Gastroesophageal sphincter (tissue), 4 donors: ENCODE measurements around the gene SERPING1. TPM values are rescaled to one million over a fixed set of nuclear protein-coding genes. Genes with fewer than 3 reads are reported as not detected.

Experiments
- ATAC-seq: fragments of 150-250 bp; one replicate; pipeline ENCODE4 v1.9.1; 2016; ENCODE audit warnings: mild to moderate bottlenecking, moderate library complexity
- H3K27ac ChIP-seq, 4 donors: fragments of 200-600 bp; sonication (generic) in 3 of 4; 1 replicate in 3 of 4; 2 replicates in 1 of 4; pipeline ENCODE4 v1.5.1; 2016 to 2019
- H3K27me3 ChIP-seq: fragments of 200-600 bp; sonication (generic); one replicate; pipeline ENCODE4 v1.5.1; 2019
- H3K36me3 ChIP-seq, 2 donors: fragments of 200-600 bp; sonication (generic); one replicate each; pipeline ENCODE4 v1.5.1; 2019; ENCODE audit warnings: control low read depth in 1 of 2
- H3K4me1 ChIP-seq, 3 donors: fragments of 200-600 bp; sonication (generic); 1 replicate in 2 of 3; 2 replicates in 1 of 3; pipeline ENCODE4 v1.5.1; 2016 to 2019; ENCODE audit warnings: control low read depth in 2 of 3
- H3K4me3 ChIP-seq, 2 donors: fragments of 200-600 bp; sonication (generic); one replicate each; pipeline ENCODE4 v1.5.1; 2019; ENCODE audit warnings: mild to moderate bottlenecking in 1 of 2, moderate library complexity in 1 of 2
- H3K9me3 ChIP-seq, 3 donors: fragments of 200-600 bp; sonication (generic); one replicate each; pipeline ENCODE4 v1.5.1; 2017 to 2019; ENCODE audit warnings: control low read depth in 2 of 3
- CTCF ChIP-seq, 4 experiments: fragments of 200-600 bp in 2 of 4; fragments of 450-650 bp in 2 of 4; sonication (generic) in 1 of 4; IDR thresholded peaks; one replicate each; pipeline ENCODE4 v1.5.1; 2017 to 2019; ENCODE audit warnings: antibody characterized with exemption in 4 of 4, mild to moderate bottlenecking in 2 of 4, moderate library complexity in 2 of 4
- EP300 ChIP-seq: sonication (generic); formaldehyde crosslinking; IDR thresholded peaks from one replicate; pipeline ENCODE4 v1.6.1; 2017; ENCODE audit warnings: antibody characterized with exemption, mild to moderate bottlenecking
- POLR2A ChIP-seq, 2 donors: fragments of 450-650 bp; IDR thresholded peaks; one replicate each; pipeline ENCODE4 v1.6.1; 2017; ENCODE audit warnings: antibody characterized with exemption in 2 of 2, mild to moderate bottlenecking in 2 of 2, moderate library complexity in 1 of 2
- POLR2AphosphoS5 ChIP-seq: sonication (generic); formaldehyde crosslinking; IDR thresholded peaks from one replicate; pipeline ENCODE4 v1.6.1; 2017; ENCODE audit warnings: antibody characterized with exemption
- WGBS, 2 donors: methylation state at CpG; one replicate each; pipeline ENCODE4 v1.1.5; 2018; ENCODE audit warnings: low coverage in 1 of 2; 5-methylcytosine and 5-hydroxymethylcytosine counted together
- total RNA-seq, 4 donors: library from RNA; depleted of rRNA; stranded (reverse); fragments of >200 nt; gene quantifications; one replicate each; pipeline ENCODE4 v1.1.0, GENCODE V29; 2016

SERPING1 gene
- total RNA-seq, 4 donors from 2014 or later: 237 to 689 (median 443) TPM

DNA sequence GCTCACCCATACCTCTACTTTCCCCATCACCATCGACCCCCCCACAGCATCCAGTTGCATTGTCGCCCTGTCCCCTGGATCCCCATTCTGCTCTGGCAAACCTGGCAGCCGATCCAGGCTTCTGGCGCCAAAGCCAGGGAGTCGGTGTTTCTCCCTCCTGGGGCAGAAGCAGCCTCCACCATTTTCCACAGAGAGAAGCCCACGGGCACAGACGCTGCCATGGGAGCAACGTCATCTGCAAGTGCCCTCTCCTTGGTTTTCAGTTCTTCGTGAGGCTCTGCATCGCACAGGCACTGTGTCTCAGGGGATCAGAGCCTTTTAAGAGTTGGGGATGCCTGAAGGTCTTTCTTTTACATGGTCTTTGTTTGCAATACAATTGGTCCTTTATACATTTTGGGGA, 49.9 kb downstream of the SERPING1 start:
- Histone ChIP-seq H3K27me3 (peaks cover 62% of the 10 kb centered on the region), H3K9me3 (no peaks in the 10 kb centered on the region), H3K27ac (peak overlapping the region in 1 of 4 donors; percentile 2), H3K4me3 (no peak overlapping the region), H3K36me3 (no peaks in the 10 kb centered on the region), H3K4me1 (peaks cover 0 to 63% (median 41%) of the 10 kb centered on the region in 3 donors)
- WGBS, 2 donors: 0 to 11% methylated on average over 1 to 6 of the region's 10 CpGs
- TF ChIP-seq POLR2AphosphoS5 (no peak), POLR2A (IDR thresholded peaks at IDR 0.05) (no peak), CTCF (IDR thresholded peaks at IDR 0.05) (no peak), EP300 (no peak)
- no peak for ATAC-seq

- no peak for TF ChIP-seq CTCF (IDR thresholded peaks at IDR 0.05)
- no peak for TF ChIP-seq POLR2A (IDR thresholded peaks at IDR 0.05)
- no peak for TF ChIP-seq POLR2AphosphoS5
- no peak for TF ChIP-seq EP300
- Histone ChIP-seq H3K4me3 (peak overlapping the region in 1 of 2 donors; percentile 50), H3K36me3 (no peaks in the 10 kb centered on the region), H3K27ac (no peak overlapping the region), H3K27me3 (peaks cover 71% of the 10 kb centered on the region), H3K4me1 (peaks cover 0 to 66% (median 41%) of the 10 kb centered on the region in 3 donors), H3K9me3 (no peaks in the 10 kb centered on the region)
- WGBS, 2 donors: 2 to 5% methylated on average over 4 to 8 of the region's 13 CpGs
- no peak for ATAC-seq
Observed at GRCh38 chr11:57647960-57648800, 50.7 kb downstream of the SERPING1 start.

- 0 to 2% methylated on average over 12 to 19 of the region's 23 CpGs for WGBS, 2 donors
- Histone ChIP-seq H3K27ac (peak overlapping the region in 3 of 4 donors; percentile 14 to 53 (median 25)), H3K4me3 (peak overlapping the region; percentile 25 to 50), H3K4me1 (peaks cover 0 to 65% (median 41%) of the 10 kb centered on the region in 3 donors), H3K36me3 (no peaks in the 10 kb centered on the region), H3K27me3 (peaks cover 79% of the 10 kb centered on the region), H3K9me3 (no peaks in the 10 kb centered on the region)
- ATAC-seq: no peak
- TF ChIP-seq CTCF (IDR thresholded peaks at IDR 0.05): no peak
- no peak for TF ChIP-seq EP300
- no peak for TF ChIP-seq POLR2A (IDR thresholded peaks at IDR 0.05)
- no peak for TF ChIP-seq POLR2AphosphoS5
Observed at GRCh38 chr11:57648801-57649735, 51.6 kb downstream of the SERPING1 start.

- H3K36me3 ChIP-seq: no peaks in the 10 kb centered on the region
- H3K27ac ChIP-seq: peak within 1 kb of the TSS in 3 of 4 donors; percentile 14 to 53 (median 25)
- peak within 1 kb of the TSS; percentile 25 to 50 for H3K4me3 ChIP-seq
- TF ChIP-seq POLR2A (IDR thresholded peaks at IDR 0.05) (no peak), CTCF (IDR thresholded peaks at IDR 0.05) (no peak), EP300 (no peak), POLR2AphosphoS5 (no peak)
- peaks cover 0 to 55% (median 35%) of the 10 kb centered on the region in 3 donors for H3K4me1 ChIP-seq
- H3K27me3 ChIP-seq: peaks cover 83% of the 10 kb centered on the region
- 3 to 8% methylated on average over 9 to 13 of the region's 15 CpGs for WGBS, 2 donors
- peak; percentile 77 for ATAC-seq
- no peaks in the 10 kb centered on the region for H3K9me3 ChIP-seq
Observed at GRCh38 chr11:57649826-57650738, 52.6 kb downstream of the SERPING1 start, which contains the start of gene YPEL4. TSS of gene YPEL4 (minus strand) at chr11:57649912. CDS start at chr11:57647107, 2,805 bp downstream.
